GM21528 (cell line): Measurements from ENCODE around the gene NPIPB9.

Experiments
- ATAC-seq: cut with Tn5 transposase; IDR thresholded peaks from one replicate; pipeline ENCODE4 v1.9.1; 2021; ENCODE audit warnings: mild to moderate bottlenecking, moderate library complexity; ENCODE audit not compliant: unreplicated experiment, low FRiP score

The NPIPB9 gene

GRCh38 chr16:28821874-28822519, 70.4 kb downstream of the NPIPB9 start:
- ATAC-seq = no peak
